GM12891 (cell line): Measurements from ENCODE around the gene SMYD4.

ENCODE experiments used
- PAX5 ChIP-seq: IDR thresholded peaks from 2 replicates; pipeline ENCODE4 v1.6.1; 2011; ENCODE audit warnings: low read length, moderate library complexity, mild to moderate bottlenecking; ENCODE audit not compliant: insufficient read depth, severe bottlenecking
- POLR2A ChIP-seq: IDR thresholded peaks from 2 replicates; pipeline ENCODE4 v1.6.1; 2011; ENCODE audit warnings: low read depth, low read length, control low read depth
- POLR2AphosphoS5 ChIP-seq: IDR thresholded peaks from 2 replicates; pipeline ENCODE4 v1.6.1; 2011; ENCODE audit warnings: low read depth, low read length, control low read depth
- TAF1 ChIP-seq: IDR thresholded peaks from 2 replicates; pipeline ENCODE4 v1.6.1; 2011; ENCODE audit warnings: low read depth, low read length, control low read depth

- TF ChIP-seq POLR2A = no peak
- TF ChIP-seq POLR2AphosphoS5 = no peak
- no peak for TF ChIP-seq TAF1
- no peak for TF ChIP-seq PAX5
These were observed 56.0 kb downstream of the SMYD4 start for GRCh38 chr17:1773696-1774181.
